K562 (cell line): ENCODE measurements around the gene FGF14. TPM values are rescaled to one million over a fixed set of nuclear protein-coding genes. Genes with fewer than 3 reads are reported as not detected.

Experiments used
- ATAC-seq: fragments of 200-7000 bp; cut with Tn5 transposase; 3 replicates; pipeline ENCODE4 v1.9.1; 2020; ENCODE audit warnings: moderate library complexity
- BruUV-seq: library from RNA; stranded (reverse); fragments of 400-500 nt; replicated peaks from 2 replicates; lab custom pipeline; 2021; lab: Mats Ljungman, UMichigan
- CTCF ChIA-PET: fragments of 300-600 bp; formaldehyde crosslinking; extraction: SDS; loops from one replicate; lab custom pipeline; 2021; ENCODE audit warnings: low intra/inter-chr PET ratio; lab: Yijun Ruan, JAX
- POLR2A ChIA-PET: fragments of 300-600, 350-650 bp; sonication (Branson Sonifier 250); formaldehyde crosslinking; extraction: SDS; loops from one replicate; lab custom pipeline; 2021; ENCODE audit warnings: antibody characterized with exemption, inconsistent platforms; lab: Yijun Ruan, JAX
- DNase-seq, 4 experiments: peaks; one replicate each; pipeline versions ENCODE4 v3.0.0 to v3.0.0-alpha.2; 2011 to 2018; ENCODE audit warnings: low spot score in 3 of 4, mixed read lengths in 3 of 4; ENCODE audit errors: extremely low read depth in 1 of 4
- FAIRE-seq: peaks from 2 replicates; lab custom pipeline; 2011; peaks lifted over from hg19 to GRCh38; lab: Jason Lieb, UNC
- H2AFZ ChIP-seq: 2 replicates; pipeline ENCODE4 v1.6.0; 2011; ENCODE audit warnings: low read depth, low read length, control low read depth, inconsistent platforms
- H3K27ac ChIP-seq: fragments of 200-600 bp; 3 replicates; pipeline ENCODE4 v1.8.0; 2011; ENCODE audit warnings: low read depth, mild to moderate bottlenecking, control low read depth, inconsistent platforms, low read length, moderate library complexity, mixed read lengths; ENCODE audit errors: extremely low read depth
- H3K27me3 ChIP-seq, 2 experiments: fragments of 300-600 bp in 1 of 2; 2 replicates in 1 of 2; 3 replicates in 1 of 2; pipeline versions ENCODE4 v1.6.0 to v1.8.0; 2011; ENCODE audit warnings: inconsistent platforms in 2 of 2, low read length in 2 of 2, mild to moderate bottlenecking in 1 of 2, mixed read lengths in 1 of 2, moderate library complexity in 1 of 2; ENCODE audit not compliant: control insufficient read depth in 2 of 2, insufficient read depth in 2 of 2
- H3K36me3 ChIP-seq: fragments of 300-600 bp; 3 replicates; pipeline ENCODE4 v1.8.0; 2011; ENCODE audit warnings: mild to moderate bottlenecking, low read length, inconsistent platforms; ENCODE audit not compliant: control insufficient read depth, insufficient read depth
- H3K4me1 ChIP-seq, 2 experiments: fragments of 200-600 bp in 1 of 2; replicated peaks in 1 of 2; 2 replicates in 1 of 2; 3 replicates in 1 of 2; pipeline versions ENCODE4 v1.5.1 to v1.8.0; 2011; ENCODE audit warnings: inconsistent platforms in 2 of 2, low read length in 2 of 2, mild to moderate bottlenecking in 1 of 2, mixed read lengths in 1 of 2, moderate library complexity in 1 of 2; ENCODE audit not compliant: control insufficient read depth in 2 of 2, insufficient read depth in 2 of 2
- H3K4me2 ChIP-seq: 2 replicates; pipeline ENCODE4 v1.6.1; 2011; ENCODE audit warnings: low read length, control low read depth, inconsistent platforms, mixed read lengths; ENCODE audit not compliant: insufficient read depth
- H3K4me3 ChIP-seq: fragments of 200-600 bp; sonication (generic), shearing (Covaris generic); 2 replicates; pipeline ENCODE4 v1.5.1; 2016; ENCODE audit warnings: control low read depth, inconsistent platforms
- H3K79me2 ChIP-seq: fragments of 200-600 bp; 3 replicates; pipeline ENCODE4 v1.8.0; 2011; ENCODE audit warnings: low read length, inconsistent platforms; ENCODE audit not compliant: control insufficient read depth, insufficient read depth
- H3K9ac ChIP-seq, 2 experiments: 2 replicates each; pipeline versions ENCODE4 v1.6.0 to v1.6.1; 2011; ENCODE audit warnings: low read depth in 2 of 2, low read length in 2 of 2, control low read depth in 1 of 2, inconsistent platforms in 1 of 2, mild to moderate bottlenecking in 1 of 2, mixed read lengths in 1 of 2; ENCODE audit not compliant: insufficient read depth in 1 of 2
- H3K9me1 ChIP-seq: one replicate; pipeline ENCODE4 v1.6.0; 2011; ENCODE audit warnings: inconsistent platforms, mild to moderate bottlenecking, low read length, moderate library complexity; ENCODE audit not compliant: control insufficient read depth, insufficient read depth
- H3K9me3 ChIP-seq: replicated peaks from 2 replicates; pipeline ENCODE4 v1.5.1; 2011; ENCODE audit warnings: low read depth, low read length, inconsistent platforms; ENCODE audit not compliant: control insufficient read depth, insufficient read depth
- H4K20me1 ChIP-seq: replicated peaks from 2 replicates; pipeline ENCODE4 v1.6.1; 2011; ENCODE audit warnings: low read length, inconsistent platforms, mixed read lengths; ENCODE audit not compliant: control insufficient read depth, insufficient read depth
- BMI1 ChIP-seq: fragments of 150-350 bp; IDR thresholded peaks from 2 replicates; pipeline ENCODE4 v1.6.1; 2014; ENCODE audit warnings: low read length
- MED1 ChIP-seq: sonication (generic); formaldehyde crosslinking; IDR thresholded peaks from 2 replicates; pipeline ENCODE4 v1.8.1; 2023; ENCODE audit warnings: missing genetic modification reagents, borderline replicate concordance
- NFATC3 ChIP-seq: fragments of 450-650 bp; IDR thresholded peaks from 2 replicates; pipeline ENCODE4 v1.6.1; 2017; ENCODE audit warnings: mild to moderate bottlenecking
- RBM34 ChIP-seq: fragments of 200-400 bp; formaldehyde crosslinking; IDR thresholded peaks from 2 replicates; pipeline ENCODE4 v1.6.1; 2018; ENCODE audit warnings: low read length, borderline replicate concordance; ENCODE audit not compliant: insufficient read depth
- ZNF12 ChIP-seq: sonication (generic); formaldehyde crosslinking; IDR thresholded peaks from 2 replicates; pipeline ENCODE4 v1.4.0; 2020; ENCODE audit warnings: mild to moderate bottlenecking, missing genetic modification reagents
- ZZZ3 ChIP-seq: fragments of 450-650 bp; IDR thresholded peaks from 2 replicates; pipeline ENCODE4 v1.6.1; 2016; ENCODE audit warnings: antibody characterized with exemption, mild to moderate bottlenecking, moderate library complexity
- WGBS: fragments of 100-300 bp; shearing (Covaris generic); methylation state at CpG from one replicate; pipeline ENCODE4 v1.1.6; 2016; ENCODE audit warnings: low coverage, mixed read lengths; ENCODE audit not compliant: insufficient coverage; ENCODE audit errors: missing lambda C conversion rate; 5-methylcytosine and 5-hydroxymethylcytosine counted together
- in situ Hi-C: fragments of 300-500 bp; cut with MboI; formaldehyde crosslinking; loops from 4 replicates; pipeline ENCODE4 v1.15.0; 2018; ENCODE audit warnings: inconsistent platforms, mixed read lengths
- intact Hi-C: fragments of 100-400 bp; cut with micrococcal nuclease; formaldehyde crosslinking; loops from 2 replicates; pipeline ENCODE4 v1.14.2; 2022
- polyA plus RNA-seq, 8 experiments: library from polyadenylated mRNA; depleted of rRNA in 4 of 8; stranded (reverse) in 5 of 8; unstranded in 3 of 8; fragments of >200 nt; fragmentation: Nextera tagmentation in 2 of 8; fragmentation: Illumina TruSeq in 1 of 8; extraction: Ambion mirVana in 2 of 8; extraction: Trizol in 1 of 8; gene quantifications; 2 replicates each; pipeline versions ENCODE4 v1.2.1 to v1.2.3, GENCODE V29; 2011 to 2014; ENCODE audit warnings: inconsistent platforms in 1 of 8, missing spikeins in 1 of 8
- total RNA-seq, 7 experiments: library from RNA; depleted of rRNA in 6 of 7; stranded (reverse); fragments of >200 nt in 6 of 7; fragmentation: Illumina TruSeq in 2 of 7; extraction: Trizol in 2 of 7; gene quantifications; 2 replicates each; pipeline versions ENCODE4 v1.2.1 to v1.2.3, GENCODE V29; 2011 to 2021; ENCODE audit warnings: low replicate concordance in 1 of 7

FGF14 gene
- total and polyA plus RNA-seq, 9 of the 15 experiments (the other 6 are each of a cell fraction or from before 2014, with no cell fraction given) = not detected

DNA sequence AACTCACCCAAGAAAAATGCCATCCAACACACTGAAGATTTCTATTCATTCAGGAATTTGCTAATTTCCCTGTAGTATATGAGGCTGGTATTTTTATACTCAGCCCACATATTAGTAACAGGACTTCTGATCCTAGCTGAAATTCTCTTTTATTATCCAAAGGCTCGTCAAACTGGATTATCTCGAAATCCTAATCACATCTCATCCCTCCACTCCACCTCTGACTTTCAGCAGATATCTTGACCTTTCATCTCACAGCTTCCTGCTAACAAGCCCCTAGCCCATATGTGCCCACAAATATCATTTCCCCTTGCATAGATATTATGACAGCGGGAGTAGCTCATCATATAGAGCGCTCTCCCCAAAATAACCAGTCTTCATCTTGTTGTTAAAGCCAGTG lies 279.7 kb downstream of the FGF14 start:
- 2% methylated on average over 4 of the region's 4 CpGs for WGBS
- Histone ChIP-seq H3K36me3 (no peaks in the 10 kb centered on the region), H3K79me2 (no peaks in the 10 kb centered on the region), H3K4me1 (no peaks in the 10 kb centered on the region), H4K20me1 (no peaks in the 10 kb centered on the region), H3K9me1 (no peaks in the 10 kb centered on the region), H3K4me3 (no peak overlapping the region), H3K27me3 (no peaks in the 10 kb centered on the region), H3K9me3 (no peaks in the 10 kb centered on the region), H3K27ac (no peak overlapping the region), H3K4me2 (no peak overlapping the region), H2AFZ (no peak overlapping the region), H3K9ac (no peak overlapping the region)
- TF ChIP-seq ZZZ3 = no peak
- TF ChIP-seq RBM34 = no peak
- no peak for FAIRE-seq
- in situ Hi-C loops = no loop called here
- ChIA-PET CTCF (no interaction called here), POLR2A (no interaction called here)
- ATAC-seq = no peak
- DNase-seq = no peak
- no TSS peak for BruUV-seq
- intact Hi-C loops = no loop called here

DNA sequence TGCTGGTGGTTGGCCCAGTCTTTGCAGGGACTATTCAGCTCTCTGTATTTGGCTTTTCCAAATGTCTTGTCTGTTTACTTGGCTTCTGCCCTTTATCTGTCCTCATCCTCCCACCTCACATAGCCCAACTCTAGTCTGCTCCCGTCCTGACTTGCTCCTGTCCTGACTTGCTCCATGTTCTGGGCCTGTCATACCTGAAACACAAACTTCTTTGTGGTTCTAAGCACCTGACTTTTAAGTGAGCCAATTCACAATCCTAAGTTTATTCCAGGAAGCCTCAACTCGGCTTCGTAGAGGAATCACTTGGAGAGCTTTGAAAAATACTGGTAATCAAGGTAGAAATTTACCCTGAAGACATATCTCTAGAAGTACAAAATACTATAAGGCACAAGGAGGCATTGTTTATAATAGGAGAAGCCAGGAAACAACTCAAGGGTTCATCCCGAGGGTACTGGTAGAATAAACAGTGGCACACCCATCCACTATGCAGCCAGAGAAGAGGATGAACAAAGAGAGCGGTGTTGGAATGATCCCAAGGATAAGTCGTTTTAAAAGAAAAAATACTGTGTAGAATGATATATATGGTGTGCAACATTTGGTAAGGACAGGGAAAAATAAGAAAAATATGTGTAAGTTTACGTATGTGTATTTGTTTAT lies 284.5 kb downstream of the FGF14 start:
- H2AFZ ChIP-seq = no peak overlapping the region
- H3K4me2 ChIP-seq = no peak overlapping the region
- no peaks in the 10 kb centered on the region for H3K79me2 ChIP-seq
- in situ Hi-C loops (no loop called here), intact Hi-C loops (no loop called here)
- H3K4me1 ChIP-seq = no peaks in the 10 kb centered on the region
- no peaks in the 10 kb centered on the region for H4K20me1 ChIP-seq
- H3K4me3 ChIP-seq = no peak overlapping the region
- no peaks in the 10 kb centered on the region for H3K9me3 ChIP-seq
- WGBS = 0% methylated on average over 6 of the region's 7 CpGs
- no peak overlapping the region for H3K9ac ChIP-seq
- H3K36me3 ChIP-seq = no peaks in the 10 kb centered on the region
- no peaks in the 10 kb centered on the region for H3K9me1 ChIP-seq
- no peak overlapping the region for H3K27ac ChIP-seq
- DNase-seq = no peak
- no peak for TF ChIP-seq ZNF12
- no peak for TF ChIP-seq MED1 (CRISPR knock-in tag)
- TF ChIP-seq NFATC3 = no peak
- no peak for TF ChIP-seq BMI1
- CTCF ChIA-PET = no interaction called here
- POLR2A ChIA-PET = no interaction called here
- H3K27me3 ChIP-seq = no peaks in the 10 kb centered on the region
- FAIRE-seq = no peak
- no peak for ATAC-seq
- BruUV-seq = no TSS peak
